GM04503 (cell line): Measurements from ENCODE around the gene EVC.
"Not testable (repeated sequence)": the region's sequence is repeated elsewhere in the genome, so short reads cannot be mapped to it uniquely, and the experiment has no call there.

Experiments used
- DNase-seq: peaks from one replicate; pipeline ENCODE4 v3.0.0-alpha.2; 2012; ENCODE audit warnings: low read depth

Gene EVC

DNA sequence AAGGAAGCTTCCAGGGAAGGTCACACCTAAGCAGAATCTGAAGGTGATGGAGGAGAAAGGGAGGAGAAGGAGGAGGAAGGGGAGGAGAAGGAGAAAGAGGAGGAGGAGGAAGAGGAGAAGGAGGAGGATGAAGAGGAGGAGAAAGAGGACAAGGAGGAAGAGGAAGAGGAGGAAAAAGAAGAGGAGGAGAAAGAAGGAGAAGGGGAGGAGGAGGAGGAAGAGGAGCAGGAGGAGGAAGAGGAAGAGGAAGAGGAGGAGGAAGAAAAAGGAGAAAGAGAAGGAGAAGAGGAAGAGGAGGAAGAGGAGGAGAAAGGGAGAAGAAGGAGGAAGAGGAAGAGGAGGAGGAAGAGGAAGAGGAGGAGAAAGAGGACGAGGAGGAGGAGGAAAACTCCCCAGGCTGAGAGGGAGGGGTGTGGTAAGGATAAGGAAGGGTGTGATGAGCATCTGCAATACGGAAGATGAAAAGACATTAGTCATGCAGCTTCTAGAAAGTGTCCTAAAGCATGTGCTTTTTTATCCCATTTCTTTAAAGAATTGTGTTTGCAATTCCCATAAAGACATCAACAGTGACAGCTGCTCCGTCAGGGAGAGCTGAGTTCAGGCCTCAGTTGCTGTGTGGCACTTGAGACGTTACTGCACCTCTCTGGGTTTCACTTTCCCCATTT is 140.8 kb downstream of the EVC start:
- no peak for DNase-seq

GRCh38 chr4:5852523-5853202 is 141.7 kb downstream of the EVC start:
- no peak for DNase-seq

DNA sequence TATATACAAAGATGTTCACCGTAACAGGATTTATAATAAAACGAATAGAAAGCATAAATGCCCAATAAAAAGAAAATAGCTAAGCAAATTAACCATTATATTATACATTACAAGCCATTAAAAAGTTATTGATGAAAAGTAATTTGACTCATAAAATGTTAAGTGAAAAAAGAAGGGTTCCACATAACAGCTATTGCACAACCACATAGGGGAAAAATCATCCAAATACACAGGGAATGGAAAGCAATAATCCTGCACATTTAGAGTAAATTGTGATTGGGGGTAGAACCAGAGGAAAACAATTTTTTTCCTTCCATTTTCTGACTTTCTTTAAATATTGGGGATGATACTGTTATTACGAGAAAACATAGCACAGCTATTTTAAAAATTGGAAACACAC is 143.9 kb downstream of the EVC start:
- no peak for DNase-seq

DNA sequence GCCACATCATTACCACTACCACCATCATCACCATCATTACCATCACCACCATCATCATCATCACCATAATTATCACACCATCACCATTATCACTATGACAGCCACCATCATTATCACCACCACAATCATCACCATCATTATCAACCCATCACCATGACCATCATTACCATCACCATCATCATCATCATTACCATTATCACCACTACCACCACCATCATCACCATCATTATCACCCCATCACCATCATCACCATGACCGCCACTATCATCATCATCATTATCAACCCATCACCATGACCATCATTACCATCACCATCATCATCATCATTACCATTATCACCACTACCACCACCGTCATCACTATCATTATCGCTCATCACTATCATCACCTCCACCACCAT is 145.4 kb downstream of the EVC start:
- DNase-seq = not testable (repeated sequence)

DNA sequence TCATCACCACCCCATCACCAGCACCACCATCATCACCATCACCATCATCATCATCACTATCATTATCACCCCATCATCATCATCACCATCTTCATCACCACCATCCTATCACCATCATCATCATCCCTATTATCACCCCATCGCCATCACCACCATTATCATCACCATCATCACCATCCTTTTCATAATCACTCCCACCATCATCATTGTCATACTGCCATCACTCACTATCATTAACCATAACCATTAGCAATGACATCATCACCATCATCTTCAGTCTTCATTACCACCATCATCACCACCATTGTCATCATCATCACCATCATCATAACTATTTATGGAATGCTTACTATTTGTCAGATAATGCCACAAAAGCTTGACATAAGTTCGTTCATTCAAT is 146.2 kb downstream of the EVC start:
- no peak for DNase-seq

GRCh38 chr4:5858020-5858769 is 147.2 kb downstream of the EVC start:
- DNase-seq = no peak

GRCh38 chr4:5863461-5864113 is 152.6 kb downstream of the EVC start:
- peak; percentile 21 for DNase-seq
